OCI-LY1 (cell line): ENCODE data around the gene ARHGEF17.

Experiments used
- H2AFZ ChIP-seq: fragments of 200-600 bp; sonication (generic), shearing (Covaris generic); 2 replicates; pipeline ENCODE4 v1.6.0; 2014; ENCODE audit warnings: antibody characterized with exemption, mild to moderate bottlenecking, low read length
- H3F3A ChIP-seq: fragments of 200-600 bp; sonication (generic), shearing (Covaris generic); 2 replicates; pipeline ENCODE4 v1.6.0; 2014; ENCODE audit warnings: mild to moderate bottlenecking, antibody characterized with exemption, low read length, moderate library complexity; ENCODE audit not compliant: insufficient read depth
- H3K27ac ChIP-seq: fragments of 200-600 bp; sonication (generic); 2 replicates; pipeline ENCODE4 v1.5.1; 2014; ENCODE audit warnings: low read length, mixed run types, mild to moderate bottlenecking, low read depth; ENCODE audit not compliant: poor library complexity, severe bottlenecking
- H3K27me3 ChIP-seq: fragments of 200-600 bp; sonication (generic); 2 replicates; pipeline ENCODE4 v1.6.0; 2014; ENCODE audit warnings: antibody characterized with exemption, mild to moderate bottlenecking, low read length, moderate library complexity; ENCODE audit not compliant: insufficient read depth
- H3K36me3 ChIP-seq: fragments of 200-600 bp; sonication (generic); 2 replicates; pipeline ENCODE4 v1.6.1; 2014; ENCODE audit warnings: mild to moderate bottlenecking, antibody characterized with exemption, low read length, moderate library complexity, mixed read lengths; ENCODE audit not compliant: insufficient read depth
- H3K4me1 ChIP-seq: fragments of 200-600 bp; sonication (generic); 2 replicates; pipeline ENCODE4 v1.5.1; 2014; ENCODE audit warnings: mild to moderate bottlenecking, low read length, moderate library complexity; ENCODE audit not compliant: insufficient read depth, severe bottlenecking
- H3K4me2 ChIP-seq: fragments of 200-600 bp; sonication (generic), shearing (Covaris generic); 2 replicates; pipeline ENCODE4 v1.6.1; 2014; ENCODE audit warnings: low read length
- H3K4me3 ChIP-seq: fragments of 200-600 bp; sonication (generic); 2 replicates; pipeline ENCODE4 v1.5.1; 2014; ENCODE audit warnings: low read length, low read depth, mild to moderate bottlenecking, mixed read lengths; ENCODE audit not compliant: poor library complexity, severe bottlenecking
- H3K79me2 ChIP-seq: fragments of 200-600 bp; shearing (Covaris generic); 2 replicates; pipeline ENCODE4 v1.6.1; 2016; ENCODE audit warnings: mixed run types, low read length, mixed read lengths; ENCODE audit not compliant: insufficient read depth
- H3K9ac ChIP-seq: fragments of 200-600 bp; sonication (generic), shearing (Covaris generic); 2 replicates; pipeline ENCODE4 v1.6.1; 2014; ENCODE audit warnings: mild to moderate bottlenecking, low read length, mixed read lengths
- H3K9me2 ChIP-seq: fragments of 200-600 bp; sonication (generic), shearing (Covaris generic); 2 replicates; pipeline ENCODE4 v1.6.1; 2014; ENCODE audit warnings: low read depth, mild to moderate bottlenecking, low read length, mixed read lengths
- H3K9me3 ChIP-seq: fragments of 200-600 bp; shearing (Covaris generic); 2 replicates; pipeline ENCODE4 v1.6.1; 2014; ENCODE audit warnings: low read length, mixed read lengths
- H4K20me1 ChIP-seq: fragments of 200-600 bp; sonication (generic), shearing (Covaris generic); 2 replicates; pipeline ENCODE4 v1.6.0; 2016; ENCODE audit warnings: mild to moderate bottlenecking, low read length; ENCODE audit not compliant: insufficient read depth
- CTCF ChIP-seq: fragments of 200-600 bp; sonication (generic), shearing (Covaris generic); IDR thresholded peaks from 2 replicates; pipeline ENCODE4 v1.5.1; 2017; ENCODE audit warnings: mild to moderate bottlenecking, antibody characterized with exemption, low read length, moderate library complexity, mixed read lengths
- EZH2 ChIP-seq: fragments of 200-600 bp; sonication (generic), shearing (Covaris generic); IDR thresholded peaks from 2 replicates; pipeline ENCODE4 v1.8.0; 2017; ENCODE audit warnings: borderline replicate concordance, mixed run types, mild to moderate bottlenecking, antibody characterized with exemption, low read length, moderate library complexity, mixed read lengths

Gene ARHGEF17

DNA sequence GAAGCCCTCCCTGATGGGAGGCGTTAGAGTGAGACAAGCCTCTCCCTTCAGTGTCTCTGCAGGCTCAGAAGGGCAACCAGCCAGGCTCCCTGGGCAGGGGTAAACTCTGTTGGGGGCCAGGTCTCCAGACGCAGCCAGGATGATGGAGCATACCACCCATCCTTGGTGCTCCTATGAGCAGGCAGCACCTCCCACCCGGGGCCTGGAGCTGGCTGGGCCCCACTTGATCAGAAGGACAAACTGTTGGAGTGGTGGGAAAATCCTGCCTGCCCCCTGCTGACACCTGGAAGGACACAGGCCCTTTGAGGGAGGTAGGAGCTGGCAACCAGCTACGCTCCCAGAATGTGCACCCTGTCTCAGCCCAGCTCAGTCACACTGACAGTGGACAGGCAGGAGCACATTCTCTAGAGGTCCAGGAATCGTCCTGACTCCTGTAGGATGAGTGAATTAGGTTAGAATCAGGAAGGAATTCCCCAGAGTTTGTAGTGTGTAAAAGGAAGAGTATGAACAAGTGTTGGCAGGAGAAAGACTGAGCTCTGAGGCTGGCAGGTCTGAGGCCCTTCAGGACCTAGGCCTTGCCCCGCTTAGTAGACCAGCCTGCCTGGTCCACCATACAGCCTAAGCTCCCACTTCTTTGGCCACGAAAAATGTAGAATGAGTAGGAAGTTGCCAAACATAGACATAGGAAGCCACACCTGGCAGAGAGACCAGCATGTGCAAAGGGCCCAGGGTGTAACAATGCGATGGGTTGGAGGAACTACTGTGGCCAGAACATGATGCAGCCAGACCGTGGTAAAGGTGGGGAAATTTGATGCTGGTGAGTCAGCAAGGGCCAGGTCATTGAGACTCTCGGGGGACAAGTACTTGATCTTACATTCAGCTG lies 19.1 kb downstream of the ARHGEF17 start:
- Histone ChIP-seq H3F3A (no peaks in the 10 kb centered on the region), H3K79me2 (no peaks in the 10 kb centered on the region), H3K36me3 (no peaks in the 10 kb centered on the region), H3K4me3 (no peak overlapping the region), H2AFZ (no peak overlapping the region), H3K27me3 (no peaks in the 10 kb centered on the region), H3K27ac (no peak overlapping the region), H4K20me1 (no peaks in the 10 kb centered on the region), H3K9me3 (no peaks in the 10 kb centered on the region), H3K9ac (no peak overlapping the region), H3K9me2 (no peaks in the 10 kb centered on the region), H3K4me1 (no peaks in the 10 kb centered on the region), H3K4me2 (no peak overlapping the region)
- no peak for TF ChIP-seq EZH2
- TF ChIP-seq CTCF: no peak

- no peaks in the 10 kb centered on the region for H4K20me1 ChIP-seq
- H3K9me3 ChIP-seq: no peaks in the 10 kb centered on the region
- no peaks in the 10 kb centered on the region for H3K79me2 ChIP-seq
Observed at GRCh38 chr11:73327812-73328364, 19.8 kb downstream of the ARHGEF17 start.

DNA sequence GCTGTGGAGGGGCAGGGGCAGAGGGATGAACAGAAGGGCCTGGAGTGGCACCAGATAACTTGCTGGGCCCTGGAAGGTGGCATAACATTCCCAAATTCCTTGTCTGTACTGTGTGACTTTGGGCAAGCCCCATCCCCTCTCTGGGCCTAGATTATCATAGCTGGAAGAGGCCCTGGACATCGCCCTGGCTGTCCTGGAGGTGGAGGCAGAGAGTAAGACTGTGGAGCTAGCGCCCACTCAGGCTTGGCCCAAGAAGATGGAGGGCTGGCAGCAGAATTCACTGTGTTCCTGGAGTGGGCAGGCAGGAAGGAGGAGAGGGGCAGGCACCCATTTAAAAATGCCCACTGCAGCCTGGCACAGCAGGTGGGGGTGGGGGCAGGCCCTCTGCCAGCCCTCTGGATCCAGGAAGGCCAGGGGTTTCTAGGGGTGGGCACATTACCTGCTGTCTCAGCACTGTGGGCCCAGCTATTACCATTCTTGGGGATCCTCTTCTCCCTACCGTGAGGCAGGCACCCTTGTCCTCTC lies 22.6 kb downstream of the ARHGEF17 start:
- no peaks in the 10 kb centered on the region for H3K27me3 ChIP-seq
- H3K9me2 ChIP-seq: no peaks in the 10 kb centered on the region
- no peaks in the 10 kb centered on the region for H4K20me1 ChIP-seq
- no peak overlapping the region for H3K4me2 ChIP-seq
- no peaks in the 10 kb centered on the region for H3K79me2 ChIP-seq
- TF ChIP-seq EZH2: no peak
- TF ChIP-seq CTCF: no peak
- H2AFZ ChIP-seq: no peak overlapping the region
- no peaks in the 10 kb centered on the region for H3F3A ChIP-seq
- no peak overlapping the region for H3K27ac ChIP-seq
- no peaks in the 10 kb centered on the region for H3K9me3 ChIP-seq
- H3K4me1 ChIP-seq: no peaks in the 10 kb centered on the region
- no peak overlapping the region for H3K4me3 ChIP-seq
- H3K36me3 ChIP-seq: no peaks in the 10 kb centered on the region
- no peak overlapping the region for H3K9ac ChIP-seq

More at GRCh38 chr11:73327812-73328364, 19.8 kb downstream of the ARHGEF17 start:
- no peak overlapping the region for H3K4me3 ChIP-seq
- no peak overlapping the region for H3K27ac ChIP-seq
- TF ChIP-seq CTCF (no peak), EZH2 (no peak)
- no peaks in the 10 kb centered on the region for H3K9me2 ChIP-seq
- no peaks in the 10 kb centered on the region for H3F3A ChIP-seq
- no peaks in the 10 kb centered on the region for H3K27me3 ChIP-seq
- no peak overlapping the region for H3K4me2 ChIP-seq
- H3K36me3 ChIP-seq: no peaks in the 10 kb centered on the region
- no peaks in the 10 kb centered on the region for H3K4me1 ChIP-seq
- no peak overlapping the region for H3K9ac ChIP-seq
- H2AFZ ChIP-seq: no peak overlapping the region
